Measurements from ENCODE around the gene CATSPER1.

The CATSPER1 gene

GRCh38 chr11:66001942-66002647 is 24.2 kb downstream of the CATSPER1 start, which contains the start of the genes BANF1 and EIF1AD:
BANF1 (plus strand) TSS chr11:66002503; CDS start chr11:66003251, 748 bp downstream.
EIF1AD (minus strand) TSS chr11:66002157; CDS start chr11:66000389, 1,768 bp downstream.
- DNase-seq (ENCODE audit: low spot score) = peak; percentile 97
- Histone ChIP-seq H3K27ac (peak within 1 kb of the TSS; percentile 85 to 94), H3K4me3 (peak within 1 kb of the TSS; percentile 88)
- no peak for TF ChIP-seq CTCF (IDR thresholded peaks at IDR 0.05)

- DNase-seq (ENCODE audit: low spot score) = no peak
- no peak overlapping the region for H3K4me3 ChIP-seq
- TF ChIP-seq CTCF (IDR thresholded peaks at IDR 0.05) = no peak
- H3K27ac ChIP-seq = no peak overlapping the region
Observed at GRCh38 chr11:65997286-65997685, 29.0 kb downstream of the CATSPER1 start.

GRCh38 chr11:65992056-65992455 is 34.2 kb downstream of the CATSPER1 start:
- Histone ChIP-seq H3K27ac (no peak overlapping the region), H3K4me3 (no peak overlapping the region)
- no peak for DNase-seq (ENCODE audit: low spot score)
- TF ChIP-seq CTCF (IDR thresholded peaks at IDR 0.05) = no peak

GRCh38 chr11:65988791-65989592 is 37.3 kb downstream of the CATSPER1 start:
- peak; percentile 89 for TF ChIP-seq CTCF (IDR thresholded peaks at IDR 0.05)
- H3K4me3 ChIP-seq = no peak overlapping the region
- peak overlapping the region in 1 of 2 donors; percentile 42 for H3K27ac ChIP-seq
- peak; percentile 90 for DNase-seq (ENCODE audit: low spot score)

GRCh38 chr11:65987336-65987735 is 38.9 kb downstream of the CATSPER1 start:
- no peak for TF ChIP-seq CTCF (IDR thresholded peaks at IDR 0.05)
- no peak overlapping the region for H3K4me3 ChIP-seq
- H3K27ac ChIP-seq = no peak overlapping the region
- DNase-seq (ENCODE audit: low spot score) = no peak

- DNase-seq (ENCODE audit: low spot score) = no peak
- TF ChIP-seq CTCF (IDR thresholded peaks at IDR 0.05) = no peak
- Histone ChIP-seq H3K4me3 (no peak overlapping the region), H3K27ac (peak overlapping the region in 1 of 2 donors; percentile 20)
Observed at GRCh38 chr11:65983589-65983987, 42.7 kb downstream of the CATSPER1 start.
